ENCODE measurements around the gene TP73.

GRCh38 chr1:3721955-3722465 lies 69.7 kb downstream of the TP73 start:
- TF ChIP-seq POLR2AphosphoS5 (IDR thresholded peaks at IDR 0.05; ENCODE audit: low read depth, low read length) (no peak), CTCF (IDR thresholded peaks at IDR 0.05 in 2 of 3, conservative IDR thresholded peaks at IDR 0.05 in 1 of 3; ENCODE audit: borderline replicate concordance in 1 of 3, insufficient read depth in 1 of 3, low read depth in 2 of 3, low read length in 2 of 3) (no peak), POLR2A (IDR thresholded peaks at IDR 0.05; ENCODE audit: borderline replicate concordance, extremely low read depth, insufficient read depth, insufficient read length) (no peak), SRF (IDR thresholded peaks at IDR 0.05; ENCODE audit: low read depth) (no peak), SIN3A (IDR thresholded peaks at IDR 0.05; ENCODE audit: low read depth) (no peak), TCF7L2 (IDR thresholded peaks at IDR 0.05; ENCODE audit: borderline replicate concordance, extremely low read depth, insufficient read depth, insufficient read length) (no peak), EZH2 (IDR thresholded peaks at IDR 0.05) (no peak), REST (IDR thresholded peaks at IDR 0.05; ENCODE audit: low read depth) (no peak), RAD21 (IDR thresholded peaks at IDR 0.05; ENCODE audit: low read depth) (no peak), ZBTB33 (IDR thresholded peaks at IDR 0.05; ENCODE audit: extremely low read depth, insufficient replicate concordance, low read length) (no peak), MAX (IDR thresholded peaks at IDR 0.05) (no peak)
